Endothelial cell of umbilical vein (primary cell): ENCODE data around the gene ANP32B. TPM values are rescaled to one million over a fixed set of nuclear protein-coding genes. Genes with fewer than 3 reads are reported as not detected.

Experiments
- BruUV-seq: library from RNA; stranded (reverse); fragments of 400-500 nt; replicated peaks from 2 replicates; lab custom pipeline; 2021; lab: Mats Ljungman, UMichigan
- CTCF ChIA-PET: fragments of 300-600, 350-600 bp; sonication (Branson Sonifier 250); formaldehyde crosslinking; loops from one replicate; lab custom pipeline; 2021; ENCODE audit warnings: antibody characterized with exemption, inconsistent platforms; lab: Charles Lee
- POLR2A ChIA-PET: fragments of 300-600, 350-600 bp; sonication (Branson Sonifier 250); formaldehyde crosslinking; loops from one replicate; lab custom pipeline; 2021; ENCODE audit warnings: antibody characterized with exemption, inconsistent platforms; lab: Charles Lee
- DNase-seq: peaks from one replicate; pipeline ENCODE4 v3.0.0-alpha.2; 2011; ENCODE audit warnings: low read depth, low spot score
- FAIRE-seq: peaks from 2 replicates; lab custom pipeline; 2011; peaks lifted over from hg19 to GRCh38; lab: Jason Lieb, UNC
- H2AFZ ChIP-seq: 2 replicates; pipeline ENCODE4 v1.6.0; 2012; ENCODE audit warnings: low read depth, low read length, control low read depth, inconsistent platforms
- H3K27ac ChIP-seq: 2 replicates; pipeline ENCODE4 v1.5.1; 2011; ENCODE audit warnings: low read depth, mild to moderate bottlenecking, control low read depth, low read length, moderate library complexity; ENCODE audit not compliant: insufficient read depth
- H3K27me3 ChIP-seq, 2 experiments: 2 replicates each; pipeline versions ENCODE4 v1.6.0 to v1.6.1; 2011; ENCODE audit warnings: low read length in 2 of 2, mixed read lengths in 1 of 2; ENCODE audit not compliant: control insufficient read depth in 2 of 2, insufficient read depth in 2 of 2
- H3K36me3 ChIP-seq, 2 experiments: 2 replicates in 1 of 2; 3 replicates in 1 of 2; pipeline ENCODE4 v1.5.1; 2011; ENCODE audit warnings: low read length in 2 of 2, mild to moderate bottlenecking in 1 of 2, moderate library complexity in 1 of 2; ENCODE audit not compliant: control insufficient read depth in 2 of 2, insufficient read depth in 2 of 2; ENCODE audit errors: extremely low read depth in 1 of 2
- H3K4me1 ChIP-seq: 3 replicates; pipeline ENCODE4 v1.5.1; 2011; ENCODE audit warnings: mild to moderate bottlenecking, low read length; ENCODE audit not compliant: control insufficient read depth, insufficient read depth; ENCODE audit errors: extremely low read depth
- H3K4me2 ChIP-seq: 2 replicates; pipeline ENCODE4 v1.6.1; 2011; ENCODE audit warnings: low read length, control low read depth, mixed read lengths; ENCODE audit not compliant: insufficient read depth
- H3K4me3 ChIP-seq, 3 experiments: fragments of 200-600 bp in 1 of 3; sonication (generic), shearing (Covaris generic) in 1 of 3; replicated peaks in 1 of 3; 2 replicates each; pipeline ENCODE4 v1.5.1; 2011 to 2016; ENCODE audit warnings: control low read depth in 3 of 3, low read length in 3 of 3, mild to moderate bottlenecking in 2 of 3, inconsistent platforms in 1 of 3, low read depth in 1 of 3, moderate library complexity in 1 of 3; ENCODE audit not compliant: insufficient read depth in 1 of 3
- H3K79me2 ChIP-seq: 2 replicates; pipeline ENCODE4 v1.6.0; 2012; ENCODE audit warnings: low read length, inconsistent platforms; ENCODE audit not compliant: control insufficient read depth, insufficient read depth
- H3K9ac ChIP-seq: replicated peaks from 2 replicates; pipeline ENCODE3; 2011; ENCODE audit warnings: low read length, control low read depth; ENCODE audit not compliant: insufficient read depth; ENCODE audit errors: extremely low read depth
- H3K9me1 ChIP-seq: replicated peaks from 3 replicates; pipeline ENCODE4 v1.6.0; 2011; ENCODE audit warnings: mild to moderate bottlenecking, low read length; ENCODE audit not compliant: control insufficient read depth, insufficient read depth; ENCODE audit errors: extremely low read depth
- H3K9me3 ChIP-seq: replicated peaks from 2 replicates; pipeline ENCODE4 v1.5.1; 2012; ENCODE audit warnings: low read length, inconsistent platforms; ENCODE audit not compliant: control insufficient read depth, insufficient read depth
- H4K20me1 ChIP-seq: replicated peaks from 2 replicates; pipeline ENCODE3; 2011; ENCODE audit warnings: mild to moderate bottlenecking, low read length; ENCODE audit not compliant: control insufficient read depth, insufficient read depth; ENCODE audit errors: extremely low read depth
- EZH2 ChIP-seq: IDR thresholded peaks from 2 replicates; pipeline ENCODE4 v1.6.1; 2012; ENCODE audit warnings: borderline replicate concordance, low read depth, mild to moderate bottlenecking, moderate library complexity, low read length, inconsistent platforms; ENCODE audit not compliant: severe bottlenecking
- FOS ChIP-seq: IDR thresholded peaks from 2 replicates; pipeline ENCODE4 v1.6.1; 2011; ENCODE audit warnings: mild to moderate bottlenecking, low read length, moderate library complexity, borderline replicate concordance; ENCODE audit not compliant: insufficient read depth
- GATA2 ChIP-seq: IDR thresholded peaks from 2 replicates; pipeline ENCODE4 v1.7.0; 2011; ENCODE audit warnings: low read depth, mild to moderate bottlenecking, moderate library complexity, mixed read lengths, low read length; ENCODE audit not compliant: insufficient read length, insufficient read depth
- JUN ChIP-seq: IDR thresholded peaks from 2 replicates; pipeline ENCODE4 v1.6.1; 2011; ENCODE audit warnings: borderline replicate concordance, low read depth; ENCODE audit not compliant: insufficient read length, insufficient read depth
- POLR2AphosphoS5 ChIP-seq: IDR thresholded peaks from 2 replicates; pipeline ENCODE4 v1.6.1; 2012; ENCODE audit warnings: low read depth, mild to moderate bottlenecking, control low read depth, low read length, moderate library complexity; ENCODE audit not compliant: insufficient read depth
- dilution Hi-C: fragments of 300-500 bp; cut with MboI; formaldehyde crosslinking; loops from one replicate; pipeline ENCODE4 v1.15.0; 2019; ENCODE audit warnings: low sequenced_read_pairs; ENCODE audit not compliant: extremely low pct_ligation_motif_present
- intact Hi-C: fragments of 100-400 bp; cut with micrococcal nuclease; formaldehyde crosslinking; loops from one replicate; pipeline ENCODE4 v1.10.0; 2022
- polyA plus RNA-seq, 4 experiments: library from polyadenylated mRNA; depleted of rRNA in 3 of 4; stranded (reverse) in 3 of 4; unstranded in 1 of 4; fragments of >200 nt; gene quantifications; 2 replicates each; pipeline versions ENCODE4 v1.2.1 to v1.2.3, GENCODE V29; 2011 to 2012; ENCODE audit warnings: missing spikeins in 1 of 4
- total RNA-seq: library from RNA; stranded (reverse); gene quantifications from 2 replicates; pipeline ENCODE4 v1.2.3, GENCODE V29; 2021

Gene ANP32B
- total and polyA plus RNA-seq, 2 donors (not counting 3 experiments of a cell fraction or from before 2014, with no cell fraction given): 13.9 to 173 TPM

DNA sequence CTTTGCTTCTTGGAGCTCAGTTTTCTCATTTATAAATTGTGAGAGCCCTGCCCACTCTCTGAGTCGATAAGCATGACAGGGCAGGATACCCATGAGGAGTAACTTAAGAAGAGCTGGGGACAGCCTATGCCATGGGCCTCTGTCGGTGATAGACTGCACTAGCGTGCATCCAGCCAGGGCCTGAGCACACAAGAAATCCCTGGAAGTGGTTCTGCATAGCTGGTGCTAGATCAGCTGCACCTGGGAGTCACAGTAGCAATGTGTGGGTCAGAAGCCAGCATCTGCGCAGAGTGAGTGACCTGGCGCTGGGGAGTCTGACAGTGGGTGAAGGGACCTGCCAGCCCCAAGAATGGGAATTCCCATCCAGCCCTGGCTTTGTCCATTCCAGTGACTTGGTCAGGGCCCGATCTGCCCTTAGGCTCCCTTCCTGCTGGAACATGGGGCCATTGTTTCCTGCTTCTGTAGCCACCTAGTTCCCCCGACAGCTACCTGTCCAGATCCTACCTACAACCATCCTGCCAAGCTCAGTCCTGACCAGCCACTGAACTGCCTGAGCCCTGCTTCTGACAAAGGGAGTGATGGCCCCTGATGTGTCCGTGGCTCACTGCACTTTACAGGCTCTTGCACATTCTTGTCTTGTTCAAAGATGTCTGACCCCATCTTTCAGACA is 37.5 kb downstream of the ANP32B start:
- H3K4me2 ChIP-seq: no peak overlapping the region
- DNase-seq (no peak), FAIRE-seq (no peak)
- dilution Hi-C loops (no loop called here), intact Hi-C loops (no loop called here)
- no peaks in the 10 kb centered on the region for H3K9me1 ChIP-seq
- H3K27ac ChIP-seq: no peak overlapping the region
- CTCF ChIA-PET: interaction anchor here (0.7 to 2.4 kb wide), 8 partner anchors 10 to 98 kb away, joined by 3 to 19 read pairs (median 3); partner anchors contain the start of gene TRMO
- H3K79me2 ChIP-seq: no peaks in the 10 kb centered on the region
- peaks cover 16% of the 10 kb centered on the region for H3K4me1 ChIP-seq
- H4K20me1 ChIP-seq: no peaks in the 10 kb centered on the region
- no peak overlapping the region for H3K9ac ChIP-seq
- H2AFZ ChIP-seq: no peak overlapping the region
- no peak for TF ChIP-seq POLR2AphosphoS5
- TF ChIP-seq GATA2: no peak
- no peak for TF ChIP-seq FOS
- TF ChIP-seq EZH2: no peak
- no peak for TF ChIP-seq JUN
- no peak overlapping the region for H3K4me3 ChIP-seq
- no peaks in the 10 kb centered on the region for H3K9me3 ChIP-seq
- no TSS peak for BruUV-seq
- POLR2A ChIA-PET: interaction anchor here (2.4 kb wide), 1 partner anchor 36 kb away, joined by 9 read pairs; the partner anchor contains the start of gene NANS
- no peaks in the 10 kb centered on the region for H3K27me3 ChIP-seq
- H3K36me3 ChIP-seq: peaks cover 8 to 10% of the 10 kb centered on the region in 2 experiments
